Esophagus mucosa (tissue), 1 donor: ENCODE measurements around the gene GNAS-AS1. TPM values are rescaled to one million over a fixed set of nuclear protein-coding genes. Genes with fewer than 3 reads are reported as not detected.

Experiments used
- ATAC-seq: fragments of 200-7000 bp; cut with Tn5 transposase; one replicate; pipeline ENCODE4 v1.9.1; 2020
- total RNA-seq: library from RNA; stranded (reverse); gene quantifications from one replicate; pipeline ENCODE4 v1.2.4, GENCODE V29; 2023
- donor health status: DM: yes; HTN: yes; CAD: no.

Gene GNAS-AS1
- total RNA-seq, 1 donor from 2014 or later = 0.64 TPM

DNA sequence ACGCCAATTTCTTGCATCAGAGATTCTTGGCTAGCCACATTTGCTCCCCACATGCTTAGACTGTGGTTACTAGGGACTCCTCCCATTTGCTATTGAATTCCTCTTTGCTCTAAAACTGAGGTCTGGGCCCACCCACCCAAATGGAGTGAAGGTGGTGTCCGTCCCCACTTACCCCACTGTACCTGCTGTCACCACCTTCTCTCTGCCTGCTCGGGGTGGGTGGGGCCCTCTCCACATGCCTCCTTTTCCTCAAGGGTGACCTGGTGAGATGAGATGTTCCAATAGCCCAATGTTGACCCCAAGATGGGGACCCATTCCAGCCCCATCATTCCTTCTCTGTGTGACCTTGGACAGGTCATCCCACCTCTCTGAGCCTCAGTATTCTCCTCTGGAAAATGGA lies 74.6 kb downstream of the GNAS-AS1 start:
- ATAC-seq = no peak

- no peak for ATAC-seq
These were observed 75.3 kb downstream of the GNAS-AS1 start for GRCh38 chr20:58775371-58775770.

- ATAC-seq = no peak
These were observed 75.9 kb downstream of the GNAS-AS1 start for GRCh38 chr20:58774667-58775263.

GRCh38 chr20:58774214-58774613 lies 76.5 kb downstream of the GNAS-AS1 start:
- ATAC-seq = no peak

DNA sequence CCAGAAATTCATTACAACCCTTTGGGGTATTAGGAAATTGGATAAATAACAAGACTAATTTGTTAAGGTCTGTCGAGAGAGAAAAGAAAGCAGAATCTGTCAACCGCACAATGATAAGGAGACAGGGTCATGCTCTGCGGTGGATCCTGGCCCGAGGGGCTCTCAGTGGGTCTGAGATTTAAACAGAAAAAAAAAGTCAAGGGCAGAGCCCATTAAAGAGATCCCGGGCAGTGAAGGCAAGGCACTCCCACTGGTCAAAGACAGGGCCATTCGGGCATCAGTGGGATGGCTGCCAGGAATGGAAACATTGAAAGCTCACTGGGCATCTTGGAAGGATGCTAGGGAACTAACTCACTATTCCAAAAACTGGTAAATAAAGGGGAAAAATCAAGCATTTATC lies 77.9 kb downstream of the GNAS-AS1 start:
- no peak for ATAC-seq

Other genes with a start within 250 kb of the GNAS-AS1 start
- gene STX16, start 199.6 kb downstream of the GNAS-AS1 start, total RNA-seq = 27.0 TPM
- gene NPEPL1, start 158.1 kb downstream of the GNAS-AS1 start, total RNA-seq = 21.9 TPM
- gene GNAS, start 1.8 kb upstream of the GNAS-AS1 start, total RNA-seq = 361 TPM
- 35.8 TPM for gene NELFCD, start 130.4 kb upstream of the GNAS-AS1 start, total RNA-seq
- gene CTSZ, start 156.4 kb upstream of the GNAS-AS1 start, total RNA-seq = 23.8 TPM
- not detected for gene TUBB1, start 168.5 kb upstream of the GNAS-AS1 start, total RNA-seq
- gene ATP5F1E, start 181.4 kb upstream of the GNAS-AS1 start, total RNA-seq = 60.8 TPM
- 62.5 TPM for gene PRELID3B, start 191.9 kb upstream of the GNAS-AS1 start, total RNA-seq